Progenitor cell of endocrine pancreas (in vitro differentiated cells): ENCODE data around the gene HAVCR2. TPM values are rescaled to one million over a fixed set of nuclear protein-coding genes. Genes with fewer than 3 reads are reported as not detected.
A peak's percentile ranks its signal among the peaks of the same experiment; 100 is the strongest.
"Not testable (repeated sequence)": the region's sequence is repeated elsewhere in the genome, so short reads cannot be mapped to it uniquely, and the experiment has no call there.

ENCODE experiments used
- DNase-seq: peaks from one replicate; pipeline ENCODE4 v3.0.0; 2021; ENCODE audit warnings: low spot score; ENCODE audit not compliant: unreplicated experiment
- H3K27ac Mint-ChIP-seq: 2 replicates; pipeline ENCODE4 v1.8.0; 2021; ENCODE audit warnings: mild to moderate bottlenecking, moderate library complexity, mixed read lengths
- H3K27me3 Mint-ChIP-seq: 2 replicates; pipeline ENCODE4 v1.8.0; 2021; ENCODE audit warnings: mixed read lengths
- H3K36me3 Mint-ChIP-seq: 2 replicates; pipeline ENCODE4 v1.8.0; 2022; ENCODE audit warnings: mixed read lengths; ENCODE audit not compliant: insufficient read depth
- H3K4me1 Mint-ChIP-seq: 2 replicates; pipeline ENCODE4 v1.8.0; 2021; ENCODE audit warnings: low read depth, mixed read lengths
- H3K4me3 Mint-ChIP-seq: 2 replicates; pipeline ENCODE4 v1.8.0; 2021; ENCODE audit warnings: low read depth, mild to moderate bottlenecking, moderate library complexity, mixed read lengths
- H3K9me3 Mint-ChIP-seq: 2 replicates; pipeline ENCODE4 v1.8.0; 2021; ENCODE audit warnings: low read depth, mixed read lengths
- total RNA-seq: library from RNA; stranded (reverse); gene quantifications from 2 replicates; pipeline ENCODE4 v1.2.1, GENCODE V29; 2021
- TF ChIP-seq, protein P1 (sequence below): fragments of 200-600 bp; sonication (generic); IDR thresholded peaks from one replicate; pipeline ENCODE4 v1.5.0; 2021; ENCODE audit warnings: antibody characterized with exemption, mild to moderate bottlenecking; ENCODE audit not compliant: unreplicated experiment

HAVCR2 gene
- total RNA-seq, 1 donor from 2014 or later = 0.17 TPM

DNA sequence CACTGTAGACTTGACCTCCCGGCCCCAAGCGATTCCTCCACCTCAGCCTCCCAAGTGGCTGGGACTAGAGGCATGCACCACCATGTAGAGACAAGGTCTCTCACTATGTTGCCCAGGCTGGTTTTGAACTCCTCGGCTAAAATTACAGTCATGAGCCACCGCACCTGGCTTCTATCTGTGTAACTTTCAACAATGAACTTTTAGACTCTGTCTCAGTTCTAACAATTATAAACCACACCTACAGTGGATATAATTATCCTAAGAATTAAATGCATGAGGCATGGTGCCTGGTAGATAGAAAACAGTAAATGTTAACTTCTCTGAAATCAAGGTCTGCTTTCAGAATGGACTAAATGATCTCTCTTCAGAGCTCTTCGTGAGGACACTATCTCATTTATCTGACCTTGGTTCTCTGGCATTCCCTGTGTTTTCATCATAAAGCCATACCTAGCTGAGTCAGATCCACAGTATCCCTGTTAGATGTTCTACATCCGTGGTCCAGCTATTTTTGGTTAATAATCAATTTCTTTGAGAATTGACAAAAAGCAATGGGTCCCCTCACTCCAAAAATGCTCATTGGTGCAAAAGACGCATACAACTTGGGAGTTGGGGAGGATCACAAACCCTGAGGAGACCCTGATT, 57.1 kb downstream of the HAVCR2 start:
- Mint-ChIP-seq H3K4me3 (no peak overlapping the region), H3K27me3 (no peaks in the 10 kb centered on the region)

DNA sequence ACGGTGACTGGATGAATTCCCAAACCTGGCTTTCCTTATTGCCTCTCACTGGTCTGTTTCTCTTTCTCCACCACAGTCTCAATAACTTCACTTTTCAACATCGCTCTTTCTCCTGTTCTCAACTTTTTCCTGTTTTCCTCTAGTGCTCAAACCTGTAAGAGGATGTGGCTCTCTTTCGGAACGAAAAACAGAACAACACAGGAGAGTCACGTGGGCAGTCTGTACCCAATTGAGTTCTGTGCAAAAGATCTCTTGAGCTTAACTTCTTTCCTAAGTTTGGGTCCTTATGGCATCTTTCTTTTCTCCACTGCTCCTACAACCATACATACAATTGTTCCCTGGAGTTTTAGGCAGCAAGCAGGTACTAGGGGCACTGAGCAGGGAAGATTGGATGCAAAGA, 58.8 kb downstream of the HAVCR2 start:
- H3K27me3 Mint-ChIP-seq = no peaks in the 10 kb centered on the region
- peaks cover 38% of the 10 kb centered on the region for H3K4me1 Mint-ChIP-seq
- TF ChIP-seq, protein P1, sequence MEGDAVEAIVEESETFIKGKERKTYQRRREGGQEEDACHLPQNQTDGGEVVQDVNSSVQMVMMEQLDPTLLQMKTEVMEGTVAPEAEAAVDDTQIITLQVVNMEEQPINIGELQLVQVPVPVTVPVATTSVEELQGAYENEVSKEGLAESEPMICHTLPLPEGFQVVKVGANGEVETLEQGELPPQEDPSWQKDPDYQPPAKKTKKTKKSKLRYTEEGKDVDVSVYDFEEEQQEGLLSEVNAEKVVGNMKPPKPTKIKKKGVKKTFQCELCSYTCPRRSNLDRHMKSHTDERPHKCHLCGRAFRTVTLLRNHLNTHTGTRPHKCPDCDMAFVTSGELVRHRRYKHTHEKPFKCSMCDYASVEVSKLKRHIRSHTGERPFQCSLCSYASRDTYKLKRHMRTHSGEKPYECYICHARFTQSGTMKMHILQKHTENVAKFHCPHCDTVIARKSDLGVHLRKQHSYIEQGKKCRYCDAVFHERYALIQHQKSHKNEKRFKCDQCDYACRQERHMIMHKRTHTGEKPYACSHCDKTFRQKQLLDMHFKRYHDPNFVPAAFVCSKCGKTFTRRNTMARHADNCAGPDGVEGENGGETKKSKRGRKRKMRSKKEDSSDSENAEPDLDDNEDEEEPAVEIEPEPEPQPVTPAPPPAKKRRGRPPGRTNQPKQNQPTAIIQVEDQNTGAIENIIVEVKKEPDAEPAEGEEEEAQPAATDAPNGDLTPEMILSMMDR = no peak
- peak overlapping the region; percentile 93 for H3K27ac Mint-ChIP-seq
- DNase-seq = no peak
- H3K9me3 Mint-ChIP-seq = no peaks in the 10 kb centered on the region
- H3K36me3 Mint-ChIP-seq = peaks cover 1% of the 10 kb centered on the region
- H3K4me3 Mint-ChIP-seq = no peak overlapping the region

More for the DNA sequence above, 57.1 kb downstream of the HAVCR2 start:
- no peaks in the 10 kb centered on the region for H3K9me3 Mint-ChIP-seq
- H3K36me3 Mint-ChIP-seq = peaks cover 1% of the 10 kb centered on the region
- DNase-seq = no peak
- H3K27ac Mint-ChIP-seq = peak overlapping the region; percentile 92
- TF ChIP-seq, protein P1 = no peak
- peaks cover 32% of the 10 kb centered on the region for H3K4me1 Mint-ChIP-seq

DNA sequence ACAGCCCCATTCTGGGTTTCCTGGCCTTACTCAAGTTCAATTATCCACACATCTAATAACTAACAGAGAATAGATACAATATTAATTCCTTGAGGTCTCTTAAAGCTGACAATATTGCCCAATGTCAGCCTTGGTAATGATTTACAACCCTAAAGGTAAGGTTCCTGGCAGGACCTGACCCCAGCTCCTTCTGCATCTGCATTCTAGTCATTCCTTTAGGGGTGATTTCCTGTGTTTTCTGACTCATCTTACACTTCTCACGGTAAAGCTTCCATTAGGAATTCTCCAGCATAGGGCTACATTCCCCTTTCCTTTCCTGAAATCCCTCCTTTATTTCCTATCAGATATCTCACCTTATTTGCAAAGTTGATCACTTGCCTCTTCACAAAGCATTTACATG, 59.2 kb downstream of the HAVCR2 start:
- Mint-ChIP-seq H3K9me3 (no peaks in the 10 kb centered on the region), H3K4me1 (peaks cover 38% of the 10 kb centered on the region), H3K4me3 (no peak overlapping the region), H3K27ac (peak overlapping the region; percentile 93), H3K27me3 (no peaks in the 10 kb centered on the region), H3K36me3 (peaks cover 1% of the 10 kb centered on the region)
- TF ChIP-seq, protein P1 = no peak
- DNase-seq = no peak

DNA sequence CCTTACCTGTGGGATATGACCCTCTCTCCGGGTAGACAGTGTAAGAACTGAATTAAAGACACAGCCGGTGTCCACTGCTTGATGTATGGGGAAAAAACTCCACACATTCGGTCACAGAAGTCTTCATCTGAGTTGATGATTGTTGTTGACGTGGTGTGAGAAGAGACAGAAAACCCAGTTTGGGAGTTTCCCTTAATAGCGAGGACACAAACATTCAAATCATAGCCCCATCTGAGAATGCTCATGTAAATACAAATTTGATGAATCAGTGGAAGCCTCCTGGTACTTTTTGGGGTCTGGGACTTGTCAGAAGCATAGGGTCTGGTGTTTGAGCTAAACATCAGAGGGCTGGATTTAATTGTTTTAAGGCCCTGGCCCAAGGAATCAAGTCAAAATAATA, 60.9 kb downstream of the HAVCR2 start:
- no peaks in the 10 kb centered on the region for H3K9me3 Mint-ChIP-seq
- no peak overlapping the region for H3K27ac Mint-ChIP-seq
- DNase-seq = no peak
- peaks cover 38% of the 10 kb centered on the region for H3K4me1 Mint-ChIP-seq
- no peaks in the 10 kb centered on the region for H3K27me3 Mint-ChIP-seq
- no peak overlapping the region for H3K4me3 Mint-ChIP-seq
- TF ChIP-seq, protein P1 = no peak
- peaks cover 1% of the 10 kb centered on the region for H3K36me3 Mint-ChIP-seq

- not testable (repeated sequence) for H3K27me3 Mint-ChIP-seq, DNase-seq, H3K27ac Mint-ChIP-seq, H3K36me3 Mint-ChIP-seq, H3K4me3 Mint-ChIP-seq, H3K9me3 Mint-ChIP-seq
- H3K4me1 Mint-ChIP-seq = peaks cover 38% of the 10 kb centered on the region
Observed at GRCh38 chr5:157047016-157047415, 61.8 kb downstream of the HAVCR2 start.

GRCh38 chr5:157046041-157046440, 62.8 kb downstream of the HAVCR2 start:
- no peak overlapping the region for H3K27ac Mint-ChIP-seq
- no peaks in the 10 kb centered on the region for H3K27me3 Mint-ChIP-seq
- peaks cover 1% of the 10 kb centered on the region for H3K36me3 Mint-ChIP-seq
- H3K4me1 Mint-ChIP-seq = peaks cover 30% of the 10 kb centered on the region
- TF ChIP-seq, protein P1 = no peak
- H3K4me3 Mint-ChIP-seq = no peak overlapping the region
- no peak for DNase-seq
- H3K9me3 Mint-ChIP-seq = no peaks in the 10 kb centered on the region
